HG03520 (cell line): ENCODE results near the gene PRMT7.

Experiments used
- ATAC-seq: cut with Tn5 transposase; IDR thresholded peaks from one replicate; pipeline ENCODE4 v1.9.1; 2021; ENCODE audit warnings: mild to moderate bottlenecking, moderate library complexity; ENCODE audit not compliant: unreplicated experiment

The PRMT7 gene

DNA sequence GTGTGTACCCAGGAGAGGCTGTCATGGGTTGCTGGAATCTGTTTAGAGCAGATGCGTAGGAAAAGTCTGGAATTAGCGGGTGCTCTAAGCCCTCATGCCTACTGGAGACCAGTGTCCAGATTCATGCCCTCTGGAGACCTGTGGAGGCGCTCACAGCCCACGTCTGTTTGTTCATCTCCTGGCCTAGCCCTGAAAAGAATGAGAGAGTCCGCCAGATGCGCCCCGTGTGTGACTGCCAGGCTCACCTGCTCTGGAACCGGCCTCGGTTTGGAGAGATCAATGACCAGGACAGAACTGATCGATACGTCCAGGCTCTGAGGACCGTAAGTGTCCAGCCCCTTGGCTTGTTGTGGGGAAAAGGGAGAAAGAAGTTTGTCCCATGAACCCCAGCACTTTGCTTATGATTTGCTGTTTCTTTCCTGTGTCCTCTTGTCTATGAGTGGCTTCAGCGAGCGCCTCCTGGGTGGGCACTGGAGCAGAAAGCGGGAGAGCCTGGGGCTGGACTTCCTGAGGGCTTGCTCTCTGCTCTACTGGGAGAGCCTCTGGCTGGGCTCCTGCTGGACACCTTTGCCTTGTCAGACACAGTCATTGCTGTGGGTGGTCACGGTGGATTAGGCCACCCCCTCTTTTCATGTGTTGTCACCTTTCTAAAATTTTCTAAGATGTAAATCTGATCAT lies 35.3 kb downstream of the PRMT7 start:
- no peak for ATAC-seq

DNA sequence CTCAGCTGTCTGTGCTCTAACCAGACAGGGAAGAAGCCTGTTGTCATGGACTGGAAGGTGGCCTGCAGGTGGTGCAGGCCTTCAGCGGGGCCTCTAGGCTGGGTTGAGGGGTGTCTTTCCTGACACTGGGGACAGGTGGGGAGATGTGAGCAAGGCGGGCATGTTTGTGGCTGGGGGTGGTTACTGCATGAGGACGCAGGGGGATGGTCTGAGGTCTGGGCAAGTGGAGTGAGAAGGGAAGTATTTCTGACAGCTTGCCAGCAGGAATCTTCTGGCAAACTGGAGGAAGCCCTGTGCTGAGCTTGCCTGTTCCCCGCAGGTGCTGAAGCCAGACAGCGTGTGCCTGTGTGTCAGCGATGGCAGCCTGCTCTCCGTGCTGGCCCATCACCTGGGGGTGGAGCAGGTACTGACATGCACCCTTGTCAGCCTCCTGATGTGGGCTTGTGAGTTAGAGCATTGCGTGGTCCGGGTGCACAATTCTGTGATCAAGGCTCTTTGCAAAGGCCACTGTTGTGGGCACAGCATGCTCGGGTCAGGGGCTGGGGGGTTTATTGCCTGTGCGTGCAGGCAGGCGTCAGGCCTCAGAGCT lies 36.2 kb downstream of the PRMT7 start:
- ATAC-seq = no peak

DNA sequence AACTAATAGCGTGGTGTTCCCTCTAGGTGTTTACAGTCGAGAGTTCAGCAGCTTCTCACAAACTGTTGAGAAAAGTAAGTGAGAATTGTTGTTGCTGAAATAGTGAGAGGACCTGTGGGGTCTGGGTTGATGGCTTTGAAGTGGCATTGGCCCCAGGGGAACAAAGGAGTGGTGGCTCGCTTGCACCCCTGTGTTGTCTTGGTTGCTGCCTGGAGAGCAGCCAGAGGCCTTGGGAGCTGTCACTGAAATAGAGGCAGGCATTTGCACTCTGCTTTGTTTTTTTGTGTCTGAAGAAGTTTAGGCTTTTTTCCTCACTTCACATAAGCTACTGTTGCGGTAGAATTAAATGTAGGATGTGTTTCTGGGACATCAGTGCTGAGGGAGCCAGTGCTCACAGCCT lies 36.8 kb downstream of the PRMT7 start:
- no peak for ATAC-seq

- ATAC-seq = no peak
Measured at GRCh38 chr16:68348639-68349445, 38.0 kb downstream of the PRMT7 start.

DNA sequence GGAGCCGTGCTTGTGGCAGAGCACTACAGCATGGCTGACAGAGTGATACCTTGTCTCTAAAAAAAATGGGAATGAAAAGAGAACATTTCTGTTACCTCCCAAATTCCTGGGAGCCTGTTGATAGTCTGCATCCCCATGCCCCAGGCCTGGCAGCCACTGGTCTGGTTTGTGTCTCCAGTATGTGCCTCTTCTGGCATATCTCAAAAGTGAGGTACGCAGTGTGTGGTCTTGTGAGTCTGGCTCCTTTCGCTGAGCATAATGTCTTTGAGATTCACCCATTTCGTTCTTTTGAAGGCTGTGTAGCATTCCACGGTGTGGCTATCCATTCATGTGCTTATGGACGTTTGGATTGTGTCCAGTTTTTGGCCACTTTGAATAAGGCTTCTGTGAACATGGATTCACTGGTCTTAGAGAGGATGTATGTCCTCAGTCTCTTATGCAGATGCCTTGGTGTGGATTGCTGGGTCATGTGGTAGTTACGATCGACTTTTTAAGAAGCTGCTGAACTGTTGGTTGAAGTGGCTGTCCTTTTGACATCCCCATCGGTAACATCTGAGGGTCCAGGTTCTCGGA lies 39.1 kb downstream of the PRMT7 start:
- ATAC-seq = no peak

DNA sequence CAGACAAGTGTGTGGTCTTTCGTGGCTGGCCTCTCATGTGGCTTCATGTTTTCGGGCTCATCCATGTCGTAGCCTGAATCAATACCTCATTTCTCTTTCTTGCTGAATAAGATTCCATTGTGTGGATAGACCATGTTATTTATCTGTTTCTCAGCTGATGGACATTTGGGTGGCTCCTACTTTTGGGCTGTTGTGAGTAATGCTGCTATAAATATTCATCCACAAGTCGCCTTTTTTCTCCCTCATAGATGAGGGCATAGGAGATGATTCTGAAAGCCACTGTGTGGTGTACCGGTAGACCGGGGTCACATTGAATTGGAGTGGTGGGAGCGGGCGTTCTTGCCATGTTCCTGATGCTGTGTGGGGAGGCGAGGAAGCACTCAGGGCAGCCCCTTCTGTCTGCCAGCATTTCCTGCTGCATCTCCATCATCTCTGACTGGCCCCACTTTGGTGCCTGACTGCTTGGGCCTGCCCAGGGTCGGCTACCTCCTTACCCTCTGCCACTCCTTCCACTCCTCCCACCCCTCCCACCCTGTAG lies 40.1 kb downstream of the PRMT7 start:
- no peak for ATAC-seq

GRCh38 chr16:68351463-68351862 lies 40.6 kb downstream of the PRMT7 start:
- no peak for ATAC-seq

DNA sequence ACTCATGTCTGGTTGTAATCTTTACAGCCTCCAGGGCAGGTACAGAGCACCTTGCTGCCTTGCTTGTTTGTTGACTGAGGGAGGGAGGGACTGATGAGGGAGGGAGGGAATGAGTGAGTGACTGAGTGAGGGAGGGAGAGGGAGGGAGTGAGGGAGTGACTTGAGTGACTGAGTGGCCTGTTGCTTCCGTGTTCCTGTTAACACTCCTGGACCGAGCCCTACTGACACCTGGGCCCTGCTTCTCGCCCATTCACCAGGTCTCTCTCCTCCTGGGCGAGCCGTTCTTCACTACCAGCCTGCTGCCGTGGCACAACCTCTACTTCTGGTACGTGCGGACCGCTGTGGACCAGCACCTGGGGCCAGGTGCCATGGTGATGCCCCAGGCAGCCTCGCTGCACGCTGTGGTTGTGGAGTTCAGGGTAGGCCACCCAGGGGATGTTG lies 41.2 kb downstream of the PRMT7 start:
- ATAC-seq = no peak

DNA sequence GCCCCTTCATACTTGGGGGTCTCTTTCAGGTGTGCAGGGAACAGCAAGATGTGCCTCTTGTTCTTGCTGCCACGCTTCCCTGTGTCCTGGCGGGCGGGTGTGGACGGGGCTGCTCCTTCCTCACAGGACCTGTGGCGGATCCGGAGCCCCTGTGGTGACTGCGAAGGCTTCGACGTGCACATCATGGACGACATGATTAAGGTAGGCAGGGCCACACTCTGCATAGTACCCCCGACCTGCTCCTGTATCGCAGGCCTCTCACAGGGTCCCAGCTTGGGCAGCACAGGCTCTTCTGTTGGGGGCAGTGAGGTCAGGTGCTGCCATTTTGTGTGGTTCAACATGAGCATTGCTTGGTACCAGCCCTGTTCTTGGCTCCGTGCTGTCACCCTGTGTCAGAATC lies 42.5 kb downstream of the PRMT7 start:
- no peak for ATAC-seq

DNA sequence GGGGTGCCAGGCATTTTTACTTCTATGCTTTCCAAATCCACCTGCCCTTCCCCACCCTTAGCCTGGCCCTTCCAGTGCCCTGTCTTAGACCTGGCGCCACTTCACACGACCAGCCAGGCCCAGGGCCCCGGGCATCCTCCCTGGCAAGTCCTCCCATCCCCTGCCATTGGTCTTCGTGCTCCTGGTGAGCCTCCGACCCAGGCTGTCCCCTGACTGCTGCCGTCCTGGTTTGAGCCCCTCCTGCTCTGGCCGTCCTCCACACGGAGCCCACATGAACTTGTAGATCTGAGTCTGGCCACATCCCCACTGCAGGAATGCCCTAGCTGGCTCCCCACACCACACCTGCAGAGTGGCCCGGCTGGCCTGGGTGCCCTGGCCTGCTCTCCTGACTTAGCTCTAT lies 44.0 kb downstream of the PRMT7 start:
- no peak for ATAC-seq

GRCh38 chr16:68355447-68356248 lies 44.8 kb downstream of the PRMT7 start:
- peak; percentile 4 for ATAC-seq

DNA sequence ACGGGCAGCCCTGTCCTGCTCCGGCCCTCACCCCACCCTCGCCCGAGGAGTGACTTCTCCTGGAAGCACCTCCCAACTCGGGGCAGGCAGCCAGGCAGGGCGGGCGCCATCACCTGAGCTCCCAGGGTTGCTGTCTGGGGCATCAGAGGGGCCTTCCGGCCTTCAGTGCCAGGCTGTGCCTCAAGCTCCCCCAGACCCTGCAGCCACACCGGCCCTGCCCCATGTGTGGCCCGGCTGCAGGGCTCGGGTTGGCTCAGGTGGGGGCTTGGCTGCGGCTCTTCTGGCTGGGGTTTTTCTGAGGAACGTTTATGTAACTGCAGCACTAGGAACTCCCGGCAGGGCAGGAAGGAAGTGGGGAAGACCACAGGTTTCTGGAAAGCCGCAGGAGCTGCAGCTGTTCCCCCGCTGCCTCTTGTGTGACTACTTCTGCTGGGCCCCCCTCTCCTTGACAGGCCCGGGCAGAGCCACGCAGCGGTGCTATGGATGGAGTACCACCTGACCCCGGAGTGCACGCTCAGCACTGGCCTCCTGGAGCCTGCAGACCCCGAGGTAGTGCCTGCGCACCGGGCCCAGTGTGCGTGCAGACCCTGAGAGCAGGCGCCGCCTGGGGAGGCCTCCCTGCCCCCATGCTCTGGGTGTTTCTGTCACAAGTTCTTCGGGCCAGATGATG lies 45.6 kb downstream of the PRMT7 start:
- ATAC-seq = peak; percentile 66

DNA sequence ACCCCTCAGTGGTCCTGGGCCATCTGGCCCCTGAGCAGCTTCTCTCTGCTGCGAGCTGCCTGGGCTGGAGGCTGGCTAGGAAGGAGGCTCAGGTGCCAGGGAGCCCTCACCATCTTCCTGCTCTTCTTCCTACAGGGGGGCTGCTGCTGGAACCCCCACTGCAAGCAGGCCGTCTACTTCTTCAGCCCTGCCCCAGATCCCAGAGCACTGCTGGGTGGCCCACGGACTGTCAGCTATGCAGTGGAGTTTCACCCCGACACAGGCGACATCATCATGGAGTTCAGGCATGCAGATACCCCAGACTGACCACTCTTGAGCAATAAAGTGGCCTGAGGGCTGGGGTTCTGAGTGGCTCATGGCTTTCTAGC lies 46.1 kb downstream of the PRMT7 start:
- peak; percentile 4 for ATAC-seq

GRCh38 chr16:68357521-68357922 lies 46.7 kb downstream of the PRMT7 start:
- ATAC-seq = no peak

GRCh38 chr16:68357923-68358322 lies 47.1 kb downstream of the PRMT7 start:
- ATAC-seq = no peak

GRCh38 chr16:68358951-68359350 lies 48.1 kb downstream of the PRMT7 start:
- ATAC-seq = no peak

DNA sequence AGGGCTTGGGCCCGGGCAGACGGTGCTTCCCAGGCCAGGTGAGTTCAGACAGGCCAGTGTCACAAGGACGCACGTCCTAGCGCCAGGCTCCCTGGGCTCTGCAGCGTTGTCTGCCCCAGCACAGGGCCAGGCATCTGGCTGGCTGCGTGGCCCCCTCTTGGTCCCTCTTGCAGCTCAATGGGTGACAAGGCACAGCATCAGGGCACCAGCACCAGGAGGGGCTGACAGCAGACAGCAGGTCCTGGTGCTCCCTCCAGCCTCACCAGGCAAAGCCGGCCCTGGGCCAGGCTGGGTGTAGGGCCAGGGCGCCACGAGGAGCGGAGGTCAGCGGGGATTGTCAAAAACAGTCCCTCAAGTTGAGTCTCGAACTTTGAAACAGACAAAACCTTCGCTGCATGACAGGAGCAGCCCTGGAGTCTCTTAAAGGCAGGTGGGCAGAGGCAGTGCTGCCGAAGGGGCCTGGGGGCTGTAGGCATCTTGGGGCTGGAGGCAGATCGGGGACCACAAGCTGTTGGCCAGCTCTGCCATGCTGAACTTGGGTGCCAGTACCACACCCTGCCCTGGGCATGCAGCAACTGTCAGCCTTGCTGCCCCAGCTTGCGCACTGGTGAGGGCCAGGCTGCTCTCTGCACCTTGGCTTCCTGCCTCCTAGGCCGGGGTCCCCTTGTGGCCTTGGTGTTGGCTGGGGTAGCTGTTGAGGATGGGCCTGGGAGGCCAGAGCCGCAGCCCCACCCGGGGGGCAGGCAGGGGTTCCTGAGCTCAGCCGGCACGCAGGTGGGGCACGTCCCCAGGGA lies 48.8 kb downstream of the PRMT7 start:
- ATAC-seq = no peak

GRCh38 chr16:68360547-68360946 lies 49.7 kb downstream of the PRMT7 start:
- ATAC-seq = no peak

GRCh38 chr16:68360956-68361355 lies 50.1 kb downstream of the PRMT7 start:
- no peak for ATAC-seq
